OCI-LY3 (cell line): ENCODE measurements around the gene ZSCAN5C.

Source experiments
- H2AFZ ChIP-seq: fragments of 200-600, 300-600 bp; shearing (Covaris generic); 2 replicates; pipeline ENCODE4 v1.6.0; 2014; ENCODE audit warnings: antibody characterized with exemption, low read depth, low read length
- H3K27ac ChIP-seq: fragments of 200-600, 300-600 bp; sonication (generic); 2 replicates; pipeline ENCODE4 v1.5.1; 2014; ENCODE audit warnings: mild to moderate bottlenecking, low read length, moderate library complexity, mixed read lengths
- H3K27me3 ChIP-seq: fragments of 200-600, 300-600 bp; sonication (generic); 2 replicates; pipeline ENCODE4 v1.6.1; 2014; ENCODE audit warnings: low read depth, low read length, mixed read lengths
- H3K36me3 ChIP-seq: fragments of 200-600, 300-600 bp; sonication (generic); replicated peaks from 2 replicates; pipeline ENCODE3; 2014; ENCODE audit warnings: low read depth, low read length, mixed read lengths
- H3K4me1 ChIP-seq: fragments of 300-600, 200-600 bp; sonication (generic); 2 replicates; pipeline ENCODE4 v1.6.1; 2014; ENCODE audit warnings: low read length, mixed read lengths
- H3K4me2 ChIP-seq: fragments of 200-600, 300-600 bp; sonication (generic); 2 replicates; pipeline ENCODE4 v1.6.1; 2014; ENCODE audit warnings: low read length, mixed read lengths
- H3K4me3 ChIP-seq: fragments of 300-600, 200-600 bp; sonication (generic); 2 replicates; pipeline ENCODE4 v1.5.1; 2014; ENCODE audit warnings: antibody characterized with exemption, mild to moderate bottlenecking, low read length, moderate library complexity
- H3K79me2 ChIP-seq: fragments of 300-600, 200-600 bp; shearing (Covaris generic); 2 replicates; pipeline ENCODE4 v1.6.1; 2014; ENCODE audit warnings: mild to moderate bottlenecking, low read length, mixed read lengths
- H3K9ac ChIP-seq: fragments of 300-600, 200-600 bp; shearing (Covaris generic); 2 replicates; pipeline ENCODE4 v1.6.0; 2014; ENCODE audit warnings: mild to moderate bottlenecking, low read length, moderate library complexity
- H3K9me3 ChIP-seq: fragments of 200-600, 300-600 bp; shearing (Covaris generic); 2 replicates; pipeline ENCODE4 v1.6.1; 2014; ENCODE audit warnings: low read length, mixed read lengths; ENCODE audit not compliant: insufficient read depth
- H4K20me1 ChIP-seq: fragments of 200-600, 300-600 bp; sonication (generic); 2 replicates; pipeline ENCODE4 v1.6.1; 2016; ENCODE audit warnings: low read length, mixed read lengths; ENCODE audit not compliant: insufficient read depth
- EZH2phosphoT487 ChIP-seq: fragments of 200-600 bp; shearing (Covaris generic); IDR thresholded peaks from 2 replicates; pipeline ENCODE4 v1.6.1; 2018; ENCODE audit warnings: antibody characterized with exemption, mixed run types, low read depth
- TF ChIP-seq, protein P1 (sequence below): fragments of 200-600, 300-600 bp; sonication (generic); IDR thresholded peaks from 2 replicates; pipeline ENCODE4 v1.5.1; 2014; ENCODE audit warnings: antibody characterized with exemption, low read length, low read depth

Gene ZSCAN5C

DNA sequence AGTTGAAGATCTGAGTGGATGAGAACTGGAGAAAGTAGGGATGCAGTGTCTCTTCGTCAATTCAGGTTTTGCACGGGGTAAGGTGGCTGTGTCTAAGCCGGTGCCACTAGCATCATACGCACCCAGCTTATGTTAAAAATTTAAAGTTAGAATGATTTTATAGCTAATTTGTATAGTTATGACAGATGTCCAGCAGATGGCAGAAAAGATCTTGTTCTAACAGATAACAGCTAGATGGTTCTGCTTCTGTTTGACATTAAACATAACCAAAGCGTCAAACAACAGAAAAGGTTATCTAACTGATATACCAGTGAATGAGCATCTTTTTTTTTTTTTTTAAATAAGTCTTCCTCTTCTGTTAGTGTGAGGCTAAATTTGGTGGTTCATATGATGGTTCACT lies 51.7 kb downstream of the ZSCAN5C start:
- Histone ChIP-seq H2AFZ (no peak overlapping the region), H3K9ac (no peak overlapping the region), H3K4me3 (no peak overlapping the region), H3K36me3 (peaks cover 2% of the 10 kb centered on the region), H3K27ac (no peak overlapping the region), H3K27me3 (no peaks in the 10 kb centered on the region), H4K20me1 (no peaks in the 10 kb centered on the region), H3K4me1 (peaks cover 3% of the 10 kb centered on the region), H3K79me2 (no peaks in the 10 kb centered on the region), H3K9me3 (no peaks in the 10 kb centered on the region), H3K4me2 (no peak overlapping the region)
- TF ChIP-seq, protein P1, sequence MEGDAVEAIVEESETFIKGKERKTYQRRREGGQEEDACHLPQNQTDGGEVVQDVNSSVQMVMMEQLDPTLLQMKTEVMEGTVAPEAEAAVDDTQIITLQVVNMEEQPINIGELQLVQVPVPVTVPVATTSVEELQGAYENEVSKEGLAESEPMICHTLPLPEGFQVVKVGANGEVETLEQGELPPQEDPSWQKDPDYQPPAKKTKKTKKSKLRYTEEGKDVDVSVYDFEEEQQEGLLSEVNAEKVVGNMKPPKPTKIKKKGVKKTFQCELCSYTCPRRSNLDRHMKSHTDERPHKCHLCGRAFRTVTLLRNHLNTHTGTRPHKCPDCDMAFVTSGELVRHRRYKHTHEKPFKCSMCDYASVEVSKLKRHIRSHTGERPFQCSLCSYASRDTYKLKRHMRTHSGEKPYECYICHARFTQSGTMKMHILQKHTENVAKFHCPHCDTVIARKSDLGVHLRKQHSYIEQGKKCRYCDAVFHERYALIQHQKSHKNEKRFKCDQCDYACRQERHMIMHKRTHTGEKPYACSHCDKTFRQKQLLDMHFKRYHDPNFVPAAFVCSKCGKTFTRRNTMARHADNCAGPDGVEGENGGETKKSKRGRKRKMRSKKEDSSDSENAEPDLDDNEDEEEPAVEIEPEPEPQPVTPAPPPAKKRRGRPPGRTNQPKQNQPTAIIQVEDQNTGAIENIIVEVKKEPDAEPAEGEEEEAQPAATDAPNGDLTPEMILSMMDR = peak; percentile 71
- no peak for TF ChIP-seq EZH2phosphoT487

DNA sequence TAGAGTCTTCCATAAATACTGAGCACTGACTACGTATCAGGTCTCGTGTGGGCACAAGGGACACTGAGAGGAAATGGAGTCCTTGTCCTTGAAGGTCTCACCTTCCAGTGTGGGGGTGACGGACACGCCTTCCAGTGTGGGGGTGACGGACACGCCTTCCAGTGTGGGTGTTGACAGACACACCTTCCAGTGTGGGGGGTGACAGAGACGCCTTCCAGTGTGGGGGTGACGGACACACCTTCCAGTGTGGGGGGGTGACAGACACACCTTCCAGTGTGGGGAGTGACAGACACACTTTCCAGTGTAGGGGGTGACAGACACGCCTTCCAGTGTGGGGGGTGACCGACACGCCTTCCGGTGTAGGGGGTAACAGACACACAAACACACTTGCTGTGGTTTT lies 56.2 kb downstream of the ZSCAN5C start:
- H3K9ac ChIP-seq = no peak overlapping the region
- H3K36me3 ChIP-seq = no peaks in the 10 kb centered on the region
- TF ChIP-seq, protein P1 = no peak
- TF ChIP-seq EZH2phosphoT487 = no peak
- H3K79me2 ChIP-seq = no peaks in the 10 kb centered on the region
- no peak overlapping the region for H3K4me2 ChIP-seq
- H3K4me3 ChIP-seq = no peak overlapping the region
- H3K27ac ChIP-seq = no peak overlapping the region
- no peaks in the 10 kb centered on the region for H3K9me3 ChIP-seq
- no peak overlapping the region for H2AFZ ChIP-seq
- H3K4me1 ChIP-seq = no peaks in the 10 kb centered on the region
- H3K27me3 ChIP-seq = no peaks in the 10 kb centered on the region
- H4K20me1 ChIP-seq = no peaks in the 10 kb centered on the region
